ENCODE results near the gene IL17RD. TPM values are rescaled to one million over a fixed set of nuclear protein-coding genes. Genes with fewer than 3 reads are reported as not detected.

Gene IL17RD
- total and polyA plus RNA-seq, 9 of the 15 experiments (the other 6 are each of a cell fraction or from before 2014, with no cell fraction given), result under 0.01 to 0.09 (median 0.04) TPM; not detected in 4

DNA sequence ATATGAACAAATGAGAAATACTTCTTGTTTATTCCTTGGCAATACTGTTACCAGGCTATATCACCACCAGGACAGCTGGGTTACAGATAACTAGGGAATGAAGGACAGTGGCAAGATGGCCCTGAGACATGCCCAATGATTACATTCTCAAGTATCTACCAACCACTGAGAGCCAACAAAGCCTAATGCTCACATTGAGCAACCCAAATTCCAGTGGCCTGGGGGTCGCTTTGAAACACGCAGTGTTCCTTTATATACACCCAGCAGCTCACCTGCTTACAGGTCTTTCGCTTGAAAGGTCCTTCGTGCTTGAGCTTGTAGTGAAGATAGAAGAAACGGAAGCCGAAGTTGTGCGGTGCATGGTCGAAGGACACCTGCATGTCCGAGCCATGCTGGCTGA, 59.6 kb downstream of the IL17RD start:
- 17% methylated on average over 9 of the region's 9 CpGs for WGBS (ENCODE audit: insufficient coverage, low coverage, missing lambda C conversion rate)
- no peak for TF ChIP-seq ZNF79 (CRISPR knock-in tag; IDR thresholded peaks at IDR 0.05; ENCODE audit: low read depth)
- TF ChIP-seq RBM17 (IDR thresholded peaks at IDR 0.05; ENCODE audit: borderline replicate concordance, low read depth, low read length), result no peak
- TF ChIP-seq ZNF184 (CRISPR knock-in tag; IDR thresholded peaks at IDR 0.05), result no peak
- no peak for TF ChIP-seq TFAM (CRISPR knock-in tag; conservative IDR thresholded peaks at IDR 0.05)
- no peak for TF ChIP-seq ZFX (CRISPR knock-in tag; IDR thresholded peaks at IDR 0.05)
- no peak for TF ChIP-seq POLR2B (IDR thresholded peaks at IDR 0.05; ENCODE audit: low read depth, partially characterized antibody)
- TF ChIP-seq CBFA2T2 (conservative IDR thresholded peaks at IDR 0.05), result no peak
- TF ChIP-seq, protein P1, sequence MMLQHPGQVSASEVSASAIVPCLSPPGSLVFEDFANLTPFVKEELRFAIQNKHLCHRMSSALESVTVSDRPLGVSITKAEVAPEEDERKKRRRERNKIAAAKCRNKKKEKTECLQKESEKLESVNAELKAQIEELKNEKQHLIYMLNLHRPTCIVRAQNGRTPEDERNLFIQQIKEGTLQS (IDR thresholded peaks at IDR 0.05), result no peak
- TF ChIP-seq, protein P1 (CRISPR knock-in tag; conservative IDR thresholded peaks at IDR 0.05), result no peak
- no peak for TF ChIP-seq ZFP30 (CRISPR knock-in tag; IDR thresholded peaks at IDR 0.05; ENCODE audit: borderline replicate concordance)
- TF ChIP-seq, protein P2, sequence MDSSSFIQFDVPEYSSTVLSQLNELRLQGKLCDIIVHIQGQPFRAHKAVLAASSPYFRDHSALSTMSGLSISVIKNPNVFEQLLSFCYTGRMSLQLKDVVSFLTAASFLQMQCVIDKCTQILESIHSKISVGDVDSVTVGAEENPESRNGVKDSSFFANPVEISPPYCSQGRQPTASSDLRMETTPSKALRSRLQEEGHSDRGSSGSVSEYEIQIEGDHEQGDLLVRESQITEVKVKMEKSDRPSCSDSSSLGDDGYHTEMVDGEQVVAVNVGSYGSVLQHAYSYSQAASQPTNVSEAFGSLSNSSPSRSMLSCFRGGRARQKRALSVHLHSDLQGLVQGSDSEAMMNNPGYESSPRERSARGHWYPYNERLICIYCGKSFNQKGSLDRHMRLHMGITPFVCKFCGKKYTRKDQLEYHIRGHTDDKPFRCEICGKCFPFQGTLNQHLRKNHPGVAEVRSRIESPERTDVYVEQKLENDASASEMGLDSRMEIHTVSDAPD (CRISPR knock-in tag; IDR thresholded peaks at IDR 0.05), result no peak
- TF ChIP-seq HNRNPL (IDR thresholded peaks at IDR 0.05; ENCODE audit: low read depth, low read length), result no peak
- no peak for TF ChIP-seq PHTF2 (CRISPR knock-in tag; IDR thresholded peaks at IDR 0.05)
- no peak for TF ChIP-seq ZNF212 (CRISPR knock-in tag; IDR thresholded peaks at IDR 0.05)
- TF ChIP-seq, protein P3, sequence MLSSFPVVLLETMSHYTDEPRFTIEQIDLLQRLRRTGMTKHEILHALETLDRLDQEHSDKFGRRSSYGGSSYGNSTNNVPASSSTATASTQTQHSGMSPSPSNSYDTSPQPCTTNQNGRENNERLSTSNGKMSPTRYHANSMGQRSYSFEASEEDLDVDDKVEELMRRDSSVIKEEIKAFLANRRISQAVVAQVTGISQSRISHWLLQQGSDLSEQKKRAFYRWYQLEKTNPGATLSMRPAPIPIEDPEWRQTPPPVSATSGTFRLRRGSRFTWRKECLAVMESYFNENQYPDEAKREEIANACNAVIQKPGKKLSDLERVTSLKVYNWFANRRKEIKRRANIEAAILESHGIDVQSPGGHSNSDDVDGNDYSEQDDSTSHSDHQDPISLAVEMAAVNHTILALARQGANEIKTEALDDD (IDR thresholded peaks at IDR 0.05), result no peak
- no peak for TF ChIP-seq TCF7L2 (IDR thresholded peaks at IDR 0.05; ENCODE audit: low read depth, low read length)
- no peak for TF ChIP-seq TBL1XR1 (IDR thresholded peaks at IDR 0.05; ENCODE audit: low read length in 2 of 2)
- TF ChIP-seq ZNF174 (CRISPR knock-in tag; IDR thresholded peaks at IDR 0.05), result no peak
- TF ChIP-seq, protein P4, sequence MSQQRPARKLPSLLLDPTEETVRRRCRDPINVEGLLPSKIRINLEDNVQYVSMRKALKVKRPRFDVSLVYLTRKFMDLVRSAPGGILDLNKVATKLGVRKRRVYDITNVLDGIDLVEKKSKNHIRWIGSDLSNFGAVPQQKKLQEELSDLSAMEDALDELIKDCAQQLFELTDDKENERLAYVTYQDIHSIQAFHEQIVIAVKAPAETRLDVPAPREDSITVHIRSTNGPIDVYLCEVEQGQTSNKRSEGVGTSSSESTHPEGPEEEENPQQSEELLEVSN (IDR thresholded peaks at IDR 0.05; ENCODE audit: borderline replicate concordance in 1 of 2, extremely low read depth in 1 of 2, insufficient read depth in 1 of 2, insufficient read length in 1 of 2, low read depth in 1 of 2, low read length in 1 of 2, poor library complexity in 1 of 2, severe bottlenecking in 1 of 2), result no peak
- no peak for TF ChIP-seq MAFK (IDR thresholded peaks at IDR 0.05; ENCODE audit: low read length)
- H3K4me3 ChIP-seq, result no peak overlapping the region
- DNase-seq (ENCODE audit: extremely low read depth in 1 of 4, low spot score in 3 of 4) (no peak), ATAC-seq (no peak), FAIRE-seq (no peak)
- ChIA-PET CTCF (ENCODE audit: low intra/inter-chr PET ratio) (no interaction called here), POLR2A (interaction anchor here (0.6 kb wide), 1 partner anchor 440 kb away, joined by 3 read pairs; no protein-coding TSS in a partner anchor)
- in situ Hi-C loops (cut with MboI) (no loop called here), intact Hi-C loops (cut with micrococcal nuclease) (loop anchor here (10.0 kb wide), 1 partner anchor 289 kb away; no protein-coding TSS in a partner anchor)
- H3K79me2 ChIP-seq (ENCODE audit: control insufficient read depth, insufficient read depth, low read length), result no peaks in the 10 kb centered on the region
- H3K4me1 ChIP-seq (replicated peaks in 1 of 2; ENCODE audit: control insufficient read depth in 2 of 2, insufficient read depth in 2 of 2, low read length in 2 of 2), result no peaks in the 10 kb centered on the region
- no TSS peak for BruUV-seq (replicated peaks)
- H2AFZ ChIP-seq (ENCODE audit: low read depth, low read length), result no peak overlapping the region
- no peak overlapping the region for H3K4me2 ChIP-seq (ENCODE audit: insufficient read depth, low read length)
- no peaks in the 10 kb centered on the region for H4K20me1 ChIP-seq (replicated peaks; ENCODE audit: control insufficient read depth, insufficient read depth, low read length)
- H3K36me3 ChIP-seq (ENCODE audit: control insufficient read depth, insufficient read depth, low read length), result no peaks in the 10 kb centered on the region
- H3K9me1 ChIP-seq (ENCODE audit: control insufficient read depth, insufficient read depth, low read length), result no peaks in the 10 kb centered on the region
- peaks cover 2 to 19% of the 10 kb centered on the region in 2 experiments; a peak in 4 of 5 replicates for H3K27me3 ChIP-seq (ENCODE audit: control insufficient read depth in 2 of 2, insufficient read depth in 2 of 2, low read length in 2 of 2)
- no peak overlapping the region for H3K27ac ChIP-seq (ENCODE audit: extremely low read depth, low read depth, low read length)
- H3K9me3 ChIP-seq (replicated peaks; ENCODE audit: control insufficient read depth, insufficient read depth, low read depth, low read length), result no peaks in the 10 kb centered on the region
- no peak overlapping the region for H3K9ac ChIP-seq (ENCODE audit: insufficient read depth in 1 of 2, low read depth in 2 of 2, low read length in 2 of 2)

All from K562 (cell line).